ENCODE measurements around the gene PTPRN2.

Gene PTPRN2

DNA sequence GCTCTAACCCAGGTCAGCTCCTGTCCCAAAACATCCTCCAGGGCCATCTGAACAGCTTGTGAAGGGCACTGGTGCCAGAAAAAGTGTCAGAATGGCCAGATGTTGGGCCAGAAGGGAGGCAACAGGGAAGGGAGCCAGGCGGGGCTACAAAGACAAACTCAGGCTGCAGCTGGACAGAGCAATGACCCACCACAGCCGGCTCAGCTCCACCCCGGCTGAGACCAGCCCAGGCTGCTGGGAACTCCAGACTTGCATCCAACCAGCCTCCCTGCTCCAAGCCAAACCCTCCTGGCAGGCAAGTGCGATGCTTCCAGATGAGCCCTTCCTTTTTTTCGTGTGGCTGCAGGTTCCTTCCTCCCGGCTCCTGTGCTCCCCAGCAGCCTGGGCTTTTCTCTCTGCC, 466.9 kb downstream of the PTPRN2 start:
- no peak for DNase-seq

- no peak for DNase-seq
Observed at GRCh38 chr7:158120316-158120715, 467.3 kb downstream of the PTPRN2 start.

GRCh38 chr7:158117341-158118222, 470.0 kb downstream of the PTPRN2 start:
- DNase-seq, result no peak

DNA sequence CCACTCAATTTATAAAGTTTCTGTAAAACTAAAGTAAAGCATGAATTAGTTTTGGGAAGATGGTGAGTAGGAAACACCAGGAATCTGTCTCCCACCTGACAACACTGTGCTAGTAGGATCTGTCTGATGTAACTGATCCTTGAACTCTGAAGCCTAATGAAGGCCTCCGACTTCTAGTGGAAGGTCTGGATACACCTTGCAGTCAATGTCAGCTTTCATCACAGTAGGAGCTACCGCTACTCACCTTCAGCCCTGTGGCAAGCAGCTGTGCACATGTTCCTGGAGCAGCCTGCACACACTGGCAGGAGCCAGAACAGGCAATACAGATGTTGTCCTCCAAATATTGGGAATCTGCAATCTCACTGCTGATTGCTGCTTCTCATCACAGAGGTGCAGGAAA, 471.4 kb downstream of the PTPRN2 start:
- DNase-seq, result no peak

DNA sequence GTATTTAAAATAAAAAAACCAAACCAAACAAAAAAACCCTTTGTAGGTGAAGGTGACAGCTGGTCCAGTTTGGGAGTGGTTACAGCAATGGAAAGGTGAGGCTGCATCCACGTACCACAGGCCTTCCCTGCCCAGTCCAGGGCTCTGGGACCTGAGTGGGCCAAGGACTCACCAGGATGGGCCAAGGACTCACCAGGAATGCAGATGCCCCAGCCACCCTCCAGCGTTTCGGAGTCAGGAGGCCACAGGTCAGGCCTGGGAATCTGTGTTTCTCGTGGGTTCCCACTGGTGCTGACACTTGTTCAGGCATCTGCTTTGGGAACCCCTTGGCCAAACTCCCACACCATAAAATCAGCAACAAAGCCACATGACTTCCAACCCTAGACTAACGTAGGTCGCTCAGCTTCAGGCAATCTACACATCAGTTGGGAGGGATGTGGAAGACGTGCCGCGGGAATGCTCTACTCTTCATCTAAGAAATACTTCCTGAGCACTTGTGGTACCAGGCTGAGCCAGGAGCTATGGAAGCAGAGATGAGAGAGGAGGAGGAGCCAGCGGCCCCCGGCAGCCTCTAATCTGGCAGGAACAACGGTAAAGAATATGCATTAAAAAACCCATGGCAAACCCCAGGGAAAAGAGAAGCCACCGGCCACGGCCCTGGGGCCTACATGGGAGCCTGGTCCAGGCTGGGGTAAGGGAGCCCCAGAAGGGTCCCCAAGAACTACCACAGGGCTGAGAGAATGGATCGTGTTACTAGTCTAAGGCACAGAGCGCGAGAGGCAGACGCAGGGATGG, 473.4 kb downstream of the PTPRN2 start:
- no peak for DNase-seq

GRCh38 chr7:158113321-158114025, 474.1 kb downstream of the PTPRN2 start:
- no peak for DNase-seq

- DNase-seq, result no peak
Observed at GRCh38 chr7:158112571-158113320, 474.9 kb downstream of the PTPRN2 start.

DNA sequence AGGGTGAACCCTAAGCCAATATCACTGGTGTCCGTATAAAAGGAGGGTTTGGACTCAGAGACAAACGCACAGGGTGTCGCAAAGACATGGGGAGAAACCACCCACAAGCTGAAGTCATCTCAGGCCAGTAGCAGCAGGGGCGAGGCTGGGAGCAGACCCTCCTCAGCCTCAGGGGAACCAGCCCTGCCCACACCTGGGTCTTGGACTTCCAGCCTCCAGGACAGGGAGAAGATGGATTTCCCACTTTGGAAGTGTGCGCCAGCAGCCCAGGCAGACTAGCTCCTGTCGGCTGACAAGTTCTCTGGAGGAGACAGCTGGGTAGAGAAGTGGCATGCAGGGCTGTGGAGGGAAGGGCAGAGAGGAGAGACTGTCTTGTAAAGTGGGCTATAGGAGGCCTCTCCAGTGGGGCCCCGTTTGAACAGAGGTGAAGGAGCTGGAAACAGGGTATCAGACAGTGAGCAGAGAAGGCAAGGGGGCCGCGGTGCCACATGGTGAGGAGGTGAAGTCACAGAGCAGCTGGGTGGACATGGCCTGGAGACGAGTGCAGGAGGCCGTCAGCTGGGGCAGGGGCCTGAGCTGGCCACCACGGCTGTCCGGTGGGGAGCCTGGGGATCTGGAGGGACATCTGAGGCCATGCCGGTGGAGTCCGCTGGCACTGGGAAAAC, 475.6 kb downstream of the PTPRN2 start:
- no peak for DNase-seq

- DNase-seq, result no peak
Observed at GRCh38 chr7:158111049-158111751, 476.4 kb downstream of the PTPRN2 start.

DNA sequence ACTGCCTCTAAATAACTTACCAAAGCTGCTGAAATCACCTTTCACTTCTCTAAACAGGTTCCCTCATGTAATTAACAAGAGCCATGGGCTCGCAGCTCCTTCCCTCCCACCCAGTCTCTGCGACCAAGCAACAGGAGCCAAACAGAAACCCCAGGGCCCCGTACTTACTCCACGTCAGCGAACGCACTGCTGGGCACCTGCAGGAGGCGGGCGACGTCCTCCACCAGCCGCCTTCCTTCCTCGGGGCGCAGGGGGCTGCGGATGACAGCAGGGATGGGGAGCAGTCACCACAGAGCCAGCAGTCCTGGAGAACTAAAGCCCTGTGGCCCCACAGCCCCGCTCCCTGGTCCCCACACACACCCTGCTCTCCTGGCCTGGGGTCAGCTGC, 477.0 kb downstream of the PTPRN2 start:
- no peak for DNase-seq

DNA sequence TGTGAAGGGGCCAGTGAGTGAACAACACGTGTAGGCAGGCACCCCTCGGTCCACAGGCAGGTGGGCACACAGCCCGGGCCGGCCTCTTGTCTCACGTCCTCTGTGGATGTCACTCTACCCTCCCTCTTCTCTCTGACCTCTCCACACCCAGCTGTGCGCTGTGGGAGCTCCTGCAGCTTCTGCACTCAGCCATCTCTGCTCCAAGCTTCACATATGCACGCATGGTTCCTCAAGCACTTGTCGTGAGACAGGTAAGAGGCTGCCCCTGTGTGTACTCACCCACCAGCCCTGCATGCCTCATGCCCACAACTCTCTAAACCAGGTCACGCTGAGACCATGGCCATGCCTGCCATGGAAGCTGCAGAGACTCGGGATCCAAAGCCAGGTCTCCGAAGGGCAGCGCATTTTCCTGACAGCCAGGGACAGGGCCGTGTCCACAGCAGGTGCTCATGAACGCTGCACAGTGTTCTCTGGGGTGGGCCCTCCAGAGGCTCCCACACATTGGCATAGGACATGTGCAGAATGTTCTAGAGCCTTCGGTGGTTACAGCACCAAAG, 477.5 kb downstream of the PTPRN2 start:
- no peak for DNase-seq

- DNase-seq, result peak in 1 of 2 experiments; percentile 4
Observed at GRCh38 chr7:158109364-158110033, 478.1 kb downstream of the PTPRN2 start.

DNA sequence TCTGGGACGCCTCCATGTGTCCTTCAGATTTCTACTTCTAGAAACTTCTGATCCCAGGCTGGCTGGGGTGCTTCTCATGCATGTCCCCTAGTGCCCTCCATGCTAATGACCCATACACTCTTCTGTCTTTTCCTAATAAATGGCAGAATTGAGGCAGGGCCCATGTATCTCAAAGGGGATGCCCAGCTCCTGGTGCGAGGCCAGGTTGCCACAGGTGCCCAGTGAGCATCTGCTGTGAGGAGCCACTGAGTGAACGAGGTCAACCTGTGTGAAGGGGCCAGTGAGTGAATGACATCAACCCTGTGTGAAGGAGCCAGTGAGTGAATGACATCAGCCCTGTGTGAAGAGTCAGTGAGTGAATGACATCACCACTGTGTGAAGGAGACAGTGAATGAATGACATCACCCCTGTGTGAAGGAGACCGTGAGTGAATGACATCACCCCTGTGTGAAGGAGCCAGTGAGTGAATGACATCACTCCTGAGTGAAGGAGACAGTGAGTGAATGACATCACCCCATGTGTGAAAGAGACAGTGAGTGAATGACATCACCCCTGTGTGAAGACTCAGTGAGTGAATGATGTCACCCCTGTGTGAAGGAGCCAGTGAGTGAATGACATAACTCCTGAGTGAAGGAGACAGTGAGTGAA, 478.9 kb downstream of the PTPRN2 start:
- DNase-seq, result no peak

DNA sequence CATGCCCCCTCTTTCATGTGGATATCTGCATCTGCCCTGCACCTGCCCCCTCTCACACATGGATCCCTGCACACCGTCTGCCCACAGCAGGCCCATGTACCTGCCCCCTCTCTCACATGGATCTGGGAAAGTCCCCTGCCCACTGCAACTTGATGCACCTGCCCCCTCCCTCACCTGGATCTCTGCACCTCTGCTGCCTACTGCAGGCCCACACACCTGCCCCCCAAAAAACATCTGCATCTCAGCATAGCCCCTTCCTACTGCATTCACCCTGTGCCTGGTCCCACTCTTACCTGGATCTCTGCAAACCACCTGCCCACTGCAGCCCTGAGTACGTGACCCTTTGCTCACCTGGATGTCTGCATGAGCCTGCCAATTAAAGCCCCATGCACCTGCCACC, 479.8 kb downstream of the PTPRN2 start:
- DNase-seq, result no peak

- DNase-seq, result no peak
Observed at GRCh38 chr7:158106272-158106671, 481.4 kb downstream of the PTPRN2 start.

DNA sequence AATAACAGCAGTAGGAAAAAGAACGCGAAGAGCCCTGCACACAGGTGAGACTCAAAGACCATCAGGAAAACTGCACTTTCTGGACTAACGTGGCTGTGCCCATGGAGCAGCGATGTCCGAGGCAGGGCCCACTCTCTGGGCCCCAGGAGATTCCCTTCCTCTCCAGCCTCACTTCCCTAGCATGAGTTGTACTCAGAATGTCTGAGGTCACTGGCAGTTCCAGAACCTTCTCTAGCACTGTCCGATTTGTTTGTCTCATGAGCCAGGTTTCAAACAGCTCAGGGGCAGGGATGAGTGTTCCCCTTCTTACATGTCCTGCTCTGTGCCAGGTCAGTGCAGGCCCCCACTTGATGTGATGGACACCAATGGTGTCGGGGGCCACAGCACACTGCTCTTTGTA, 484.2 kb downstream of the PTPRN2 start:
- no peak for DNase-seq

DNA sequence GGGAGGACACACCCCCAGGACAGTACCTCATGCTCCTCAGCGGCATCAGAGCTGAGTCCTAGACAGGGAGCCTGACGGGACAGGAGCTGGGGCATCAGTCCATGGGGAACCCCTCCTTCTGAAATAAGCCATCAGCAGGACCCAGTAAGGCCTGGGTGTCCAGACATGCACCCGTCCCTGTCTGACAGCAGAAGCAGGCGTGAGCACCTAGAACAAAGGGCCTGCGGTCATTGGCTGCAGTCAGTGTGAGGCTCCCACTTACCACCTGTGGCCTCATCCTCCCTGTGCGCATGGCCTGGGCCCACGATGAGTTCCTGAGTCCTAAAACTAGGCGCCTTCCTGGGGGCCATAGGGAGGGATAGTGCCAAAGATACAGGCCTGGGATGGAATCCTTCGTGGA, 484.7 kb downstream of the PTPRN2 start:
- DNase-seq, result no peak

- DNase-seq, result no peak
Observed at GRCh38 chr7:158101821-158102450, 485.7 kb downstream of the PTPRN2 start.
